ENCODE data around the gene ARHGAP45. TPM values are rescaled to one million over a fixed set of nuclear protein-coding genes. Genes with fewer than 3 reads are reported as not detected.

The ARHGAP45 gene
- total RNA-seq, 2 donors from 2014 or later = 27.4 to 37.9 TPM

DNA sequence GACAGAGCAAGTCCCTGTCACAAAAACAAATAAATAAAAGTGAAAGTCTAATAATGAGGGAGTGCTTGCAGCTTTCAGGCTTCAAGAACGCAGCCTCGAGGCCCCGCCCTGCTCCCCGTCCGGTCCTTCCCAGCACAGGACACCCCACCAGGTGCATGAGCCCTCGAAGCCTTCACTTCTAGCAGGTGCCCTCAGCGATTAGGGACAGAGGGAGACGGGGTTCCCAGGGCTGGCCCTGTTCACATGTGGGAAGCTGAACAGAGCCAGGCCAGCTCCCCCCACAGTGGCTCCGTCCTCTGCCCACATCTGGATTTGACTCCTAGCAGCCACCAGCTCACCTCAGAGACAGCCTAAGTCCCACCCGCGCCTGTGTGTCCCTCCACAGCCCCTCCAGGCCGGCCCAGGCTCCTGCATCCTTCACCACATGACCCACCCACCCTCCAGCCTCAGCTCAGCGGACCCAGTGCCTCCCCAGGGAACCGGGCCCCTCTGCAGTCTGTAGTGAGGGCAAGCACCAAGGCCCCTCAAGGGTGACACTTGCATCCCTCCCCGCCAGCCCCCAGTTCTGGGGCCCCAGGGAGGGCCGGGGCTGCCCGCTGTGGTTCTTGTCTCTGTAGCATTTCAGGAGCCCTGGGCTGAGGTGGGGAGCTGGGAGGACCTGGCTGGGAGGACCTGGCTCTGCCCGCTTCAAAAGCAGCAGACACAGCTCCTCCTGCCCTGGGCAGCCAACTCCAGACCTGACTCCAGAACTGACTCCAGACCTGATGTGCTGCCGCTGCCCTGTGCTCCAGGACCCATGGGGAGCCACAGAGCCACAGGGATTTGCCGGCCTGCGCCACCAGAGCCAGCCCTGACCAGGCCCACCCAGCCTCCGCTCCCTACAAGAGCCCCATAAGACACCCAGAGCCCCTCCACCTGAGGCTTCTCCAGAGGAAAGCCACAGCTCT, 64.1 kb downstream of the ARHGAP45 start:
- Histone ChIP-seq H3K36me3 (peaks cover 13% of the 10 kb centered on the region), H3K27ac (peak overlapping the region; percentile 93), H3K9me3 (no peaks in the 10 kb centered on the region), H3K4me3 (peak overlapping the region; percentile 96), H3K9ac (ENCODE audit: low read depth in 2 of 2, low read length in 2 of 2) (peak overlapping the region; percentile 88 to 94), H3K27me3 (no peaks in the 10 kb centered on the region), H3K4me1 (peaks cover 20% of the 10 kb centered on the region)
- TF ChIP-seq, protein P1, sequence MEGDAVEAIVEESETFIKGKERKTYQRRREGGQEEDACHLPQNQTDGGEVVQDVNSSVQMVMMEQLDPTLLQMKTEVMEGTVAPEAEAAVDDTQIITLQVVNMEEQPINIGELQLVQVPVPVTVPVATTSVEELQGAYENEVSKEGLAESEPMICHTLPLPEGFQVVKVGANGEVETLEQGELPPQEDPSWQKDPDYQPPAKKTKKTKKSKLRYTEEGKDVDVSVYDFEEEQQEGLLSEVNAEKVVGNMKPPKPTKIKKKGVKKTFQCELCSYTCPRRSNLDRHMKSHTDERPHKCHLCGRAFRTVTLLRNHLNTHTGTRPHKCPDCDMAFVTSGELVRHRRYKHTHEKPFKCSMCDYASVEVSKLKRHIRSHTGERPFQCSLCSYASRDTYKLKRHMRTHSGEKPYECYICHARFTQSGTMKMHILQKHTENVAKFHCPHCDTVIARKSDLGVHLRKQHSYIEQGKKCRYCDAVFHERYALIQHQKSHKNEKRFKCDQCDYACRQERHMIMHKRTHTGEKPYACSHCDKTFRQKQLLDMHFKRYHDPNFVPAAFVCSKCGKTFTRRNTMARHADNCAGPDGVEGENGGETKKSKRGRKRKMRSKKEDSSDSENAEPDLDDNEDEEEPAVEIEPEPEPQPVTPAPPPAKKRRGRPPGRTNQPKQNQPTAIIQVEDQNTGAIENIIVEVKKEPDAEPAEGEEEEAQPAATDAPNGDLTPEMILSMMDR (IDR thresholded peaks at IDR 0.05) = no peak
- no peak for DNase-seq
- intact Hi-C loops (cut with DNase I) = no loop called here

- peak; percentile 93 for DNase-seq
- Histone ChIP-seq H3K9ac (ENCODE audit: low read depth in 2 of 2, low read length in 2 of 2) (peak overlapping the region; percentile 88 to 94), H3K4me1 (peaks cover 28% of the 10 kb centered on the region), H3K36me3 (peaks cover 6% of the 10 kb centered on the region), H3K27me3 (no peaks in the 10 kb centered on the region), H3K27ac (peak overlapping the region; percentile 93), H3K9me3 (no peaks in the 10 kb centered on the region), H3K4me3 (peak overlapping the region; percentile 96)
- TF ChIP-seq, protein P1 (IDR thresholded peaks at IDR 0.05) = no peak
- intact Hi-C loops (cut with DNase I) = no loop called here
These were observed 65.0 kb downstream of the ARHGAP45 start for GRCh38 chr19:1131718-1132551.

GRCh38 chr19:1132552-1133383, 65.8 kb downstream of the ARHGAP45 start:
- no peaks in the 10 kb centered on the region for H3K9me3 ChIP-seq
- H3K36me3 ChIP-seq = no peaks in the 10 kb centered on the region
- H3K4me3 ChIP-seq = peak overlapping the region; percentile 96
- peak overlapping the region; percentile 88 to 94 for H3K9ac ChIP-seq (ENCODE audit: low read depth in 2 of 2, low read length in 2 of 2)
- H3K4me1 ChIP-seq = peaks cover 28% of the 10 kb centered on the region
- intact Hi-C loops (cut with DNase I) = no loop called here
- DNase-seq = no peak
- TF ChIP-seq, protein P1 (IDR thresholded peaks at IDR 0.05) = no peak
- no peaks in the 10 kb centered on the region for H3K27me3 ChIP-seq
- H3K27ac ChIP-seq = peak overlapping the region; percentile 93

GRCh38 chr19:1133471-1133929, 66.5 kb downstream of the ARHGAP45 start:
- peak overlapping the region; percentile 96 for H3K4me3 ChIP-seq
- intact Hi-C loops (cut with DNase I) = no loop called here
- peak; percentile 45 for DNase-seq
- H3K36me3 ChIP-seq = no peaks in the 10 kb centered on the region
- H3K27me3 ChIP-seq = no peaks in the 10 kb centered on the region
- peak overlapping the region; percentile 88 to 94 for H3K9ac ChIP-seq (ENCODE audit: low read depth in 2 of 2, low read length in 2 of 2)
- TF ChIP-seq, protein P1 (IDR thresholded peaks at IDR 0.05) = no peak
- peak overlapping the region; percentile 93 for H3K27ac ChIP-seq
- peaks cover 28% of the 10 kb centered on the region for H3K4me1 ChIP-seq
- H3K9me3 ChIP-seq = no peaks in the 10 kb centered on the region
